Right renal pelvis (tissue), 4 donors: Measurements from ENCODE around the gene APBB2. TPM values are rescaled to one million over a fixed set of nuclear protein-coding genes. Genes with fewer than 3 reads are reported as not detected.
"Not testable (repeated sequence)": the region's sequence is repeated elsewhere in the genome, so short reads cannot be mapped to it uniquely, and the experiment has no call there.

Experiments used
- DNase-seq, 4 donors: peaks; one replicate each; pipeline ENCODE4 v3.0.0-alpha.2; 2013; ENCODE audit warnings: low read depth in 4 of 4, low spot score in 3 of 4, missing footprints in 1 of 4
- polyA plus RNA-seq, 4 donors: library from polyadenylated mRNA; unstranded; fragments of 120-200 nt; gene quantifications; one replicate each; pipeline ENCODE4 v1.2.1, GENCODE V29; 2013; ENCODE audit not compliant: insufficient read length in 4 of 4

APBB2 gene
- polyA plus RNA-seq, 4 donors, result 43.8 to 55.1 (median 52.6) TPM

- no peak for DNase-seq
These were observed 176.0 kb downstream of the APBB2 start for GRCh38 chr4:41038304-41038703.

DNA sequence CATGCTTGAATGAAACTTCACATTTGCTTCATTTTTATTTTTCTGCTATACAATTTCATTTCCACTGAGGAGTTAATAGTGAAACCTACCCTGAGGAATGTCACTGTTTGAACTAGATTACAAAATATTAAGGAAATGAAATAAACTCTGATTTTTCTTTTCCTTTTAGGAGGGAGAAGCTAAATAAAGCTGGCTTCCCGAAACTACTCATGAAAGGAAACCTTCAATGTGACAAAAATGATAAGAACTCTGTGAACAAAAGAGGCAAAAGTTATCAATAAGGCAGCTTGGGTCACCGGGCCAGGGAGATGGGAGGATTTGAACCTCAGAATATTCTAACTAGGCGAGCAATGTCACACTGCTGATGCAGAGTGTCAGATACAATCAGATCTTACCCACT is 185.2 kb downstream of the APBB2 start:
- no peak for DNase-seq

GRCh38 chr4:41028392-41029076 is 185.8 kb downstream of the APBB2 start:
- DNase-seq, result no peak

GRCh38 chr4:41026971-41027370 is 187.4 kb downstream of the APBB2 start:
- DNase-seq, result no peak

- DNase-seq, result no peak
These were observed 188.5 kb downstream of the APBB2 start for GRCh38 chr4:41025824-41026223.

- no peak for DNase-seq
These were observed 189.5 kb downstream of the APBB2 start for GRCh38 chr4:41024556-41025491.

DNA sequence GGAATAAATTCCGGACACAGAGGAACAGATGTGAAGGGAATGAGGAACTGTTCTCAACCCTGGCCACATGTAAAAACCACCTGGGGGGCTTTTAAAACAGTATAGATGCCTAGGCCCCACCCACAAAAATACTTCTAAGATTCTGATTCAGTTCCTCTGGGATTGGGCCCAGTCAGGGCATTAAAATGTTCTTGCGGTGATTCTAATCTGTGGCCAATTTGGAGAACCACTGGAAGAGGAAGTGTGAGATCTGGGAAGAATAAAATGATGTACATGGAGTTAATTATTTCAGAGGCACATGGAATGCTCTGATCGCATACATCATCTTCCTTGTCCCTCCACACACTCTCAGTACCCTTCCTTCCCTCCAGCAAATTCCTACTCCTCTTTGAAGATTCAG is 192.2 kb downstream of the APBB2 start:
- DNase-seq, result no peak

GRCh38 chr4:41015016-41015675 is 199.2 kb downstream of the APBB2 start:
- DNase-seq, result no peak

DNA sequence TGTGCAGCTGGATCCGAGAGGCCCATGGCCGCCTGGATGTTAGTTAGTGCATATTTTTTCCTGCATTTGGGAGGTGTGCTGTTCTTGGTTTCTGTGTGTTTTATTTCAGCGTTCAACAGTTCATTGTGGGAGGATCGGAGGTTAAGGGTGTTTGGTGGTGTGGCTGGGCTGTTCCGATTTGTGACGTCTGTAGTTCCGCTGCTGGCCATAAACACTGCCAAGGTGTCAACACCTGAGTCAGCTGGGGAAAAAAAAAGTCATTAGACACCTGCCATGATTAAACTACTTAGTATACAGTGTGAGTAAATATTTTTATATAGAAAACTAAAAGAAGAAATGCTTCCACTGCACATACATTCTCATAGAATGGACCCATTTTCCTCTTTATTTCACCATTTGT is 200.2 kb downstream of the APBB2 start:
- DNase-seq, result no peak

DNA sequence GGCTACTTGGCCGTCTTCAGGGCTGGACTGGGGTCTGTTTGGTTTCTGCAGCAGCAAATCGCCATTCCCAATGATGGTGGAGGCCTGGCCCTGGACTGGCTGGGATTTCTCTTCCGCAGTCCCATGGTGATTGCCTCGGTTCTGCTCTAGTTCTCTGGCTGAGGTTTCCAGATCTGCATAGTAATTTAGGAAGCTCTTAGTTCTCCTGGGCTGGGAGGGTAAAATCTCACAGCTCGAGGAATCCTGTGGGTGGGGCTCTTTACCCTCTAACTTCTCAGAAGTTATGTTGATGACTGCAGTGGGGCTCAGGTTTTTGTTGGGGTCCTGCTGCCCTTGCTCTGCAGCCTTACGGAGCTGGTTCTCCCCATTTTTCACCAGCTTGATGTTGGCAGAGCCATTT is 200.6 kb downstream of the APBB2 start:
- DNase-seq, result no peak

GRCh38 chr4:41012911-41013310 is 201.4 kb downstream of the APBB2 start:
- no peak for DNase-seq

DNA sequence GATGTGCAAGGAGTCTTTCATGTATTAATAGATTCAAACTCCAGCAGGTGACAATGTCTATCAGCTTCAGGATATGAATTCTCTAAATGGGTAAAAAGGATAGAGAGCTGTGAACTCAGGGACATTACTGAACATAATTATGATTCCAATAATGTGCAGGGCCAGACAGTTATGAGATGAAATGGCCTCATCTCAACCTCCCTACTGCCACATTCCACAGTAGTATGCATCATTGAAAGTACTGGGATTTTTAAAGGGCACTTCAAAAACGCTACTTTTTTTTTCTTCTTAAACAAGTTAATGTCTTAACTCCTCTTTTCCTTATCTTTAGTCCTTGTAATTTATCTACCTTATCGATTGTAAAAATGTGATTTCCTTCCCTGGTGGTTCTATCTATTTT is 202.0 kb downstream of the APBB2 start:
- no peak for DNase-seq

GRCh38 chr4:41009411-41009810 is 204.9 kb downstream of the APBB2 start:
- DNase-seq, result no peak

DNA sequence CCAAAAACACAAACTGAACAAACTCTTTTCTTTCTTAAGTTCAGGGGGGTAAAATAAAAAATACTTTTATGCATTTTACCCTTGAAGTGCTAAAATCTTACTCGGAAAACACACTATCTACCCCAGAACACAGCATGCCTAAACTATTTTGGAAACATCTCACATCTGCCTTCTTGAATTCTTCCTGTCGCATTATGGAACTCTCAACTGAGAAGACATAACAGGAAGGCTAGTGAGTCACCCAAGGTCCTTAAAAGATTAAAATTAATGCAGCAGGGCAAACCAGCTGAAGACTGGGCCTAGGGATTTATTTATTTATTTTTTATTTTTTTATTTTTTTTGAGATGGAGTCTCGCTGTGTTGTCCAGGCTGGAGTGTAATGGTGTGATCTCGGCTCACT is 208.2 kb downstream of the APBB2 start:
- no peak for DNase-seq

GRCh38 chr4:41002309-41002708 is 212.0 kb downstream of the APBB2 start:
- no peak for DNase-seq

DNA sequence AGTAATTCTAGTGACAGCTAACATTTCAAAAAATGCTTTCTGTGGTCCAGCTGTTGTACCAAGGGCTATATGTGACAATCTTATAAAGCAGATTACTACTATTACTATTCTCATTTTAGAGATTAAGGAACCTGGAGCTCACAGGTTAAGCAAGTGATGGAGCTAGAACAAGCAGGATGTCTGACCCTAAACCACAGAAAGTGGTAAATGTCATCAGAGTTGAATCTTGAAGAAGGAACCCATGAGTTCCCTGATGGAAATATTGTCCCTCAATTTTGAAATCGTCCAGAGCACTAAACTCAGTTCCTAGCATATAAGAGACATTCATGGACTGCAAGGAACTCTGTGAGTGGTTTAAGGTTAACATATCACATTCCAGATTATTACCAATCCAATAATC is 214.0 kb downstream of the APBB2 start:
- no peak for DNase-seq

DNA sequence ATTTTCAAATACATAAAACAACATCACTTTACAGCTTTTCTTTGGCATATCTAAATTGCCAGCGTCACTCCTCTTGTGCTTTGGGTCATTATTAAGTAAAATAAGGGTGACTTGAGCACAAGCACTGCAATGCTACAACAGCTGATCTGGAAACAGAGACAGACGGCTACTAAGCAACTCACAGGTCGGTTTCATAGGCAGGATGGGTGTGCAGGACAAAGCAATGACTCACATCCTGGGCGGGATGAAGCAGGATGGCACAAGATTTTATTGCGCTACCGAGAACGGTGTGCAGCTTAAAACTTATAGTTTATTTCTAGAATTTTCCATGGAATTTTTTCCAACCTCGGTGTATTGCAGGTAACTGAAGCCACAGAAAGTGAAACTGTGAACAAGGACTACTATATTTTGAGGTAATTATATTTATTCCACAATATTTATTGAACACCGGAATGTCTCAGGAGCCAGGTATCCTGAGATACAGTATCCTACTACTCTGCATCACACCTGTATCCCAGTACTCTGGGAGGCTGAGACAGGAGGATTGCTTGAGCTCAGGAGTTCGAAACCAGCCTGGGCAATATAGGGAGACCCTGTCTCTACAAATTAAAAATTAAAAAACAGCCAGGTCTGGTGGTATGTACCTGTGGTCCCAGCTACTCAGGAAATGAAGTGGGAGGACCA is 215.5 kb downstream of the APBB2 start:
- DNase-seq, result no peak

DNA sequence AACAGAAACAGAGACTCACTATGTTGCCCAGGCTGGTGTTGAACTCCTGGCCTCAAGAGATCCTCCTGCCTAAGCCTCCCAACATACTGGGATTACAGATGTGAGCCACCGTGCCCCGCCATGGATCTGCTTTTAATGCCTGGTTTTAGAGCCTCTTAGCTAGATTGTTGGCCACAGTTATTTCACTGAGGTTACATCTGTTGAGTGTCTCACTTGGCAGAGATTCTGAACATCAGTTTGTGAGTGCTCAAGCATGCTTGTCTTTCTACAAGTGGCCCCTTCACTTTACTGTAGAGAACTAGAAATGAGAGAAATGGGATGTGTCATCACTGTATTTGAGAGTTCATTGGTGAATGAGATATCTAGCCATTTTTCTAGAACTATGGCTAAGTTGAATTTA is 218.5 kb downstream of the APBB2 start:
- DNase-seq, result no peak

GRCh38 chr4:40994321-40994720 is 220.0 kb downstream of the APBB2 start:
- not testable (repeated sequence) for DNase-seq

GRCh38 chr4:40993296-40993693 is 221.0 kb downstream of the APBB2 start:
- DNase-seq, result not testable (repeated sequence)
